Activated naive CD8-positive, alpha-beta T cell (primary cell): ENCODE data around the gene ART3.

Experiments
- H3K27ac Mint-ChIP-seq: one replicate; pipeline ENCODE4 v1.8.0; 2021; ENCODE audit warnings: mixed read lengths
- H3K27me3 Mint-ChIP-seq: one replicate; pipeline ENCODE4 v1.8.0; 2021; ENCODE audit warnings: mixed read lengths
- H3K36me3 Mint-ChIP-seq: one replicate; pipeline ENCODE4 v1.8.0; 2021; ENCODE audit warnings: mixed read lengths
- H3K4me1 Mint-ChIP-seq: one replicate; pipeline ENCODE4 v1.8.0; 2021; ENCODE audit warnings: low read depth, mixed read lengths
- H3K4me3 Mint-ChIP-seq: one replicate; pipeline ENCODE4 v1.8.0; 2021; ENCODE audit warnings: mild to moderate bottlenecking, mixed read lengths
- H3K9me3 Mint-ChIP-seq: one replicate; pipeline ENCODE4 v1.8.0; 2021; ENCODE audit warnings: low read depth, mixed read lengths

ART3 gene

GRCh38 chr4:76090241-76090691 lies 15.8 kb downstream of the ART3 start:
- H3K4me1 Mint-ChIP-seq: no peaks in the 10 kb centered on the region
- no peaks in the 10 kb centered on the region for H3K9me3 Mint-ChIP-seq
- no peak overlapping the region for H3K4me3 Mint-ChIP-seq
- no peak overlapping the region for H3K27ac Mint-ChIP-seq
- no peaks in the 10 kb centered on the region for H3K36me3 Mint-ChIP-seq
- H3K27me3 Mint-ChIP-seq: peaks cover 5% of the 10 kb centered on the region

DNA sequence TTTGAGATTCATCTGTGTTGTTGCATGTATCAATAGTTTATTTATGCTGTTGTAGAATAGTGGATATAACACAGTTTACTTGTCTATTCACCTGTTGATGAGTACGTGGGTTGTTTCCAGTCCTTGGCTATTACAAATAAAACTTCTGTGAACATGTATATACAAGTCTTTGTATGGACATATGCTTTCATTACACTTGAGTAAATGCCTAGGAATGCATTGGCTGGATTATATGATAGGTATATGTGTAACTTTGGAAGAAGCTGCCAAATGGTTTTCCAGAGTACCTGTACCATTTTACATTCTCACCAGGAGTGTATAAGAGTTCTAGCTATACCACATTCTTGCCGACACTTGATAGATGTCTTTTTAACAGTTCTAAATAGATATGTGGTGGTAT lies 16.5 kb downstream of the ART3 start:
- Mint-ChIP-seq H3K9me3 (no peaks in the 10 kb centered on the region), H3K4me3 (no peak overlapping the region), H3K4me1 (no peaks in the 10 kb centered on the region), H3K36me3 (no peaks in the 10 kb centered on the region), H3K27me3 (peaks cover 3% of the 10 kb centered on the region), H3K27ac (no peak overlapping the region)

- Mint-ChIP-seq H3K4me1 (no peaks in the 10 kb centered on the region), H3K36me3 (no peaks in the 10 kb centered on the region), H3K27me3 (no peaks in the 10 kb centered on the region), H3K27ac (no peak overlapping the region), H3K9me3 (no peaks in the 10 kb centered on the region), H3K4me3 (no peak overlapping the region)
These were observed 21.1 kb downstream of the ART3 start for GRCh38 chr4:76095568-76095967.

DNA sequence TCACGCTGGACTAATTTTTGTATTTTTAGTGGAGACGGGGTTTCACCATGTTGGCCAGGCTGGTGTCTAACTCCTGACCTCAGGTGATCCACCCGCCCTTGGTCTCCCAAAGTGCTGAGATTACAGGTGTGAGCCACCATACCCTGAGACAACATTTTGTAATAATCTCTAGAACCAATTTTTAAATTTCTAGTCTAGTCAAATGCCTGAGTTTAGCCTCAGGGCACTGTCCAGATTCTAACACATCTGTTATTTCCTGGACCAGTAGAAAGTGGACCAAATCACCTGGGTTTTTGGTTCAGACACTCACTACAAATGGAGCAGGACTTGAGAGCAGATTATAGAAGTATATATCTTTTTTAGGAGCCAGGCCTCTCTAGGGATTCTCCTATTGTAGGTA lies 21.6 kb downstream of the ART3 start:
- H3K4me1 Mint-ChIP-seq: no peaks in the 10 kb centered on the region
- H3K27ac Mint-ChIP-seq: no peak overlapping the region
- H3K27me3 Mint-ChIP-seq: no peaks in the 10 kb centered on the region
- H3K36me3 Mint-ChIP-seq: no peaks in the 10 kb centered on the region
- no peak overlapping the region for H3K4me3 Mint-ChIP-seq
- H3K9me3 Mint-ChIP-seq: no peaks in the 10 kb centered on the region

GRCh38 chr4:76105652-76106051 lies 31.1 kb downstream of the ART3 start:
- H3K27me3 Mint-ChIP-seq: no peaks in the 10 kb centered on the region

DNA sequence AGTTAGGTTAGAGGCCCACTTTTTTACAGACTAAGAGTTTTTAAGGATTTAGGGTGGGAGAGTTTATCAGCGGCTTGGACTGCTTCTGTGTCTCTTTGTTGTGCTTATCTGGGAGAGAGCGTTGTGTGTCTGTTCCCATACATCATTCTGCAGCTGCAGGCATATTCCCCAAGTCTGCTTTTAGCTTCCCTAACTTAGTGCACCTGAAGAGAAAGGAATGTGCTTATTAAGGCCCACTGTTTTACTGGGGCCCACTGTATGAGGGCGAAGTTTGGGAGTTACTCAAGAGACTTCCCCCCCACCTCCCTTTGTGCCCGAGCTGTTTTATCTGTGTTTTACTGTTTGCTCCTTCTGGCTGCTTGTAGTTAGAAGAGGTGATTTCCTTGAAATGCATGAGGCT lies 31.9 kb downstream of the ART3 start:
- no peak overlapping the region for H3K4me3 Mint-ChIP-seq
- H3K9me3 Mint-ChIP-seq: no peaks in the 10 kb centered on the region
- no peaks in the 10 kb centered on the region for H3K27me3 Mint-ChIP-seq
- no peaks in the 10 kb centered on the region for H3K4me1 Mint-ChIP-seq
- H3K36me3 Mint-ChIP-seq: no peaks in the 10 kb centered on the region
- no peak overlapping the region for H3K27ac Mint-ChIP-seq

More at GRCh38 chr4:76105652-76106051, 31.1 kb downstream of the ART3 start:
- no peaks in the 10 kb centered on the region for H3K9me3 Mint-ChIP-seq
- no peak overlapping the region for H3K27ac Mint-ChIP-seq
- H3K4me3 Mint-ChIP-seq: no peak overlapping the region
- no peaks in the 10 kb centered on the region for H3K4me1 Mint-ChIP-seq
- no peaks in the 10 kb centered on the region for H3K36me3 Mint-ChIP-seq

DNA sequence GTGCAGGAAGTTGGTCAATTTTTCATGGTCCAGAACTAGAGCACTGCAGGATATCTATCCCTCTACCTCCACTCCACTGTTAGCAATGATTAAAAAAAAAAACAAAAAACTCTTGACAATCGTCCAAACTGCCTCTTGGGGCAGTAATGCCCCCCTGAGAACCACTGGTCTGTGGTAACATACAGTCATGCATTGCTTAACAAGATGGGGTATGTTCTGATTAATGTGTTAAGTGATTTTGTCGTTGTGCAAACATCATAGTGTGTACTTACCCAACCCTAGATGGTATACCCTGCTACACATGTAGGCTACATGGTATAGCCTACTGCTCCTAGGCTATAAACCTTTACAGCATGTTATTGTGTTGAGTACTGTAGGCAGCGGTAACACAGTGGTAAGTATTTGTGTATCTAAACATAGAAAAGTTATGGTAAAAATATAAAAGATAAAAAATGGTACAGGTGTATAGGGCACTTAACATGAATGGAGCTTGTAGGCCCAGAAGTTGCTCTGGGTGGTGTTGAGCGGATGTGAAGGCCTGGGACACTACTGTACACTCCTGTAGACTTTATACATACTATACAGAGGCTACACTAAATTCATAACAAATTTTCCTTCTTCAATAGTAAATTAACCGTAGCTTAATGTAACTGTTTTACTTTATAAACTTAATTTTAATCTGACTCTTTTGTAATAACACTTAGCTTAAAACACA lies 34.1 kb downstream of the ART3 start:
- Mint-ChIP-seq H3K4me3 (no peak overlapping the region), H3K36me3 (peaks cover 8% of the 10 kb centered on the region), H3K27ac (no peak overlapping the region), H3K9me3 (no peaks in the 10 kb centered on the region), H3K4me1 (no peaks in the 10 kb centered on the region), H3K27me3 (no peaks in the 10 kb centered on the region)

DNA sequence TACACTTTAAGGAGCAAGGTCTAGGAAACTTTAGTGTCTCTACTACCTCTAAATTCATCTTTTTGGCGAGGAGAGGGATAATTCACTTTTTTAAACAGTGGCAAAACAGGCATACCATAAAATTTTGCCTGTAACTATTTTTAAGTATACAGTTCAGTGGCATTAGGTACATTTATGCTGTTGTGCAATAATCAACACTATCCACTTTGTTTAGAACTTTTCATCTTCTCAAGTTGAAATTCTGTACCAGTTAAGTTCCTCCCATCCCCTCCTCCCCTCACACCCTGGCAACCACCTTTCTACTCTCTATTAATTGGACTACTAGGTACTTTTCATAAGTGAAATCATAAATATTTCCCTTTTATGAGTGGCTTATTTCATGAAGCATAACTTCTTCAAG lies 42.3 kb downstream of the ART3 start:
- no peak overlapping the region for H3K4me3 Mint-ChIP-seq
- H3K27me3 Mint-ChIP-seq: no peaks in the 10 kb centered on the region
- H3K4me1 Mint-ChIP-seq: no peaks in the 10 kb centered on the region
- peaks cover 8% of the 10 kb centered on the region for H3K9me3 Mint-ChIP-seq
- no peak overlapping the region for H3K27ac Mint-ChIP-seq
- peaks cover 37% of the 10 kb centered on the region for H3K36me3 Mint-ChIP-seq

GRCh38 chr4:76117536-76117935 lies 43.0 kb downstream of the ART3 start:
- Mint-ChIP-seq H3K4me1 (no peaks in the 10 kb centered on the region), H3K27ac (no peak overlapping the region), H3K9me3 (peaks cover 8% of the 10 kb centered on the region), H3K36me3 (peaks cover 35% of the 10 kb centered on the region), H3K4me3 (no peak overlapping the region), H3K27me3 (no peaks in the 10 kb centered on the region)

DNA sequence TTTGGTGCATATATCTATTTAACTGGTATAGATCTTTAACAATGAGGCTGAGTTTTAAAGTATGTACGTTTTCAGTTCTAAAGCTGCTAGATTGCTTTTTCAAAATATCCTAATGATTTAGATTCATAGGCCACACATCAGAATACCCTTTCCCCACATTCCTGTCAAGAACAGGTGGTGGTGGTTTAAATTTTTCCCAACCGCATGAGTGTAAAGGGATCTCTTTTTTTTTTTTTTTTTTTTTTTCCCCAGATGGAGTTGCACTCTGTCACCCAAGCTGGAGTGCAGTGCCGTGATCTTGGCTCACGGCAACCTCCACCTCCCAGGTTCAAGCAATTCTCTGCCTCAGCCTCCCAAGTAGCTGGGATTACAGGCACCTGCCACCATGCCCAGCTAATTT lies 45.7 kb downstream of the ART3 start:
- no peak overlapping the region for H3K4me3 Mint-ChIP-seq
- H3K4me1 Mint-ChIP-seq: no peaks in the 10 kb centered on the region
- peaks cover 28% of the 10 kb centered on the region for H3K36me3 Mint-ChIP-seq
- H3K27ac Mint-ChIP-seq: no peak overlapping the region
- H3K9me3 Mint-ChIP-seq: peaks cover 8% of the 10 kb centered on the region
- H3K27me3 Mint-ChIP-seq: no peaks in the 10 kb centered on the region

GRCh38 chr4:76125816-76126215 lies 51.3 kb downstream of the ART3 start:
- Mint-ChIP-seq H3K27me3 (no peaks in the 10 kb centered on the region), H3K4me3 (no peak overlapping the region), H3K27ac (no peak overlapping the region), H3K9me3 (no peaks in the 10 kb centered on the region), H3K36me3 (peaks cover 20% of the 10 kb centered on the region), H3K4me1 (no peaks in the 10 kb centered on the region)

DNA sequence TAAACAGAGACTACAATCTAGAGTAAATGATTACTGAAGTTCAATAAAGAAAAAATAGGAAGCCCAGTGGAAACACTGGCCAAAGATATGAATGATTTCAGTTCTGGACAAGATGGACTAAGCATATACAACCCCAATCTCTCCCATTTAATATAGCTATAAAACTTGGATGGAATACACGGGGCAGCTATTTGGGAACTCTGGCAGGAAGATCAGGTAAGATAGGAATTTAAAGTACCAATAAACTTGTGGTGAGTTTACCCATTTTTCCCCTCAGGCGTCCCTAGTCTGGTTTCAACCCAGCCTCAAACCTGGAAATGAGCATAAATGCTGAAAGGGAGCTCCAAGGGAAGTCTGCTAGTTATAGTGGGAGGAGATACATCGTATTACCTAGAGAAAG lies 53.2 kb downstream of the ART3 start:
- Mint-ChIP-seq H3K36me3 (peaks cover 18% of the 10 kb centered on the region), H3K27ac (no peak overlapping the region), H3K4me3 (no peak overlapping the region), H3K27me3 (no peaks in the 10 kb centered on the region), H3K4me1 (no peaks in the 10 kb centered on the region), H3K9me3 (no peaks in the 10 kb centered on the region)

- Mint-ChIP-seq H3K36me3 (peaks cover 26% of the 10 kb centered on the region), H3K4me1 (peaks cover 45% of the 10 kb centered on the region), H3K27me3 (no peaks in the 10 kb centered on the region), H3K4me3 (no peak overlapping the region), H3K9me3 (no peaks in the 10 kb centered on the region), H3K27ac (peak overlapping the region; percentile 43)
These were observed 66.7 kb downstream of the ART3 start for GRCh38 chr4:76141241-76141640.

DNA sequence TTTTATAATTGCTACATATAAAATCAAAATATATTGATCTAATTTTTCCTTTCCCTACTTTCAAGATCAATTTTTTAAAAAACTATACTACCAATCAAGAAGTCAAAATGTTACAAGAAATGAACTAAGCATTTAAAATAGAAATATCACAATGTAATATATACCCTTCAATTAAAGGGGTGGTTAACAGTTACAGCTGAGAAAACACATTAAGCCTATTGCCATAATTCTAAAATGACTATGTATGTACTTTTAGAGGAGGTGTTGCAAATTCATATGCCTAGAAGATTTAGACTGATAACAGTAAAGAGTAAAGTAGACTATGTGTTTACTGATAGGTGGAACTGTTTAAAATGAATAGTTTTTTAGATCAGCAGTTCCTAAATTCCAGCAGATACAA lies 70.0 kb downstream of the ART3 start:
- Mint-ChIP-seq H3K27me3 (no peaks in the 10 kb centered on the region), H3K36me3 (peaks cover 11% of the 10 kb centered on the region), H3K27ac (no peak overlapping the region), H3K4me3 (peak overlapping the region; percentile 13), H3K9me3 (no peaks in the 10 kb centered on the region), H3K4me1 (peaks cover 48% of the 10 kb centered on the region)

- H3K27ac Mint-ChIP-seq: peak overlapping the region; percentile 95
- no peaks in the 10 kb centered on the region for H3K9me3 Mint-ChIP-seq
- H3K4me1 Mint-ChIP-seq: peaks cover 44% of the 10 kb centered on the region
- peak overlapping the region; percentile 98 for H3K4me3 Mint-ChIP-seq
- H3K36me3 Mint-ChIP-seq: no peaks in the 10 kb centered on the region
- no peaks in the 10 kb centered on the region for H3K27me3 Mint-ChIP-seq
These were observed 73.1 kb downstream of the ART3 start for GRCh38 chr4:76147454-76148141.
